OCI-LY1 (cell line): Measurements from ENCODE around the gene RFPL2.

Experiments used
- H2AFZ ChIP-seq: fragments of 200-600 bp; sonication (generic), shearing (Covaris generic); 2 replicates; pipeline ENCODE4 v1.6.0; 2014; ENCODE audit warnings: antibody characterized with exemption, mild to moderate bottlenecking, low read length
- H3F3A ChIP-seq: fragments of 200-600 bp; sonication (generic), shearing (Covaris generic); 2 replicates; pipeline ENCODE4 v1.6.0; 2014; ENCODE audit warnings: mild to moderate bottlenecking, antibody characterized with exemption, low read length, moderate library complexity; ENCODE audit not compliant: insufficient read depth
- H3K27ac ChIP-seq: fragments of 200-600 bp; sonication (generic); 2 replicates; pipeline ENCODE4 v1.5.1; 2014; ENCODE audit warnings: low read length, mixed run types, mild to moderate bottlenecking, low read depth; ENCODE audit not compliant: poor library complexity, severe bottlenecking
- H3K27me3 ChIP-seq: fragments of 200-600 bp; sonication (generic); 2 replicates; pipeline ENCODE4 v1.6.0; 2014; ENCODE audit warnings: antibody characterized with exemption, mild to moderate bottlenecking, low read length, moderate library complexity; ENCODE audit not compliant: insufficient read depth
- H3K36me3 ChIP-seq: fragments of 200-600 bp; sonication (generic); 2 replicates; pipeline ENCODE4 v1.6.1; 2014; ENCODE audit warnings: mild to moderate bottlenecking, antibody characterized with exemption, low read length, moderate library complexity, mixed read lengths; ENCODE audit not compliant: insufficient read depth
- H3K4me1 ChIP-seq: fragments of 200-600 bp; sonication (generic); 2 replicates; pipeline ENCODE4 v1.5.1; 2014; ENCODE audit warnings: mild to moderate bottlenecking, low read length, moderate library complexity; ENCODE audit not compliant: insufficient read depth, severe bottlenecking
- H3K4me2 ChIP-seq: fragments of 200-600 bp; sonication (generic), shearing (Covaris generic); 2 replicates; pipeline ENCODE4 v1.6.1; 2014; ENCODE audit warnings: low read length
- H3K4me3 ChIP-seq: fragments of 200-600 bp; sonication (generic); 2 replicates; pipeline ENCODE4 v1.5.1; 2014; ENCODE audit warnings: low read length, low read depth, mild to moderate bottlenecking, mixed read lengths; ENCODE audit not compliant: poor library complexity, severe bottlenecking
- H3K79me2 ChIP-seq: fragments of 200-600 bp; shearing (Covaris generic); 2 replicates; pipeline ENCODE4 v1.6.1; 2016; ENCODE audit warnings: mixed run types, low read length, mixed read lengths; ENCODE audit not compliant: insufficient read depth
- H3K9ac ChIP-seq: fragments of 200-600 bp; sonication (generic), shearing (Covaris generic); 2 replicates; pipeline ENCODE4 v1.6.1; 2014; ENCODE audit warnings: mild to moderate bottlenecking, low read length, mixed read lengths
- H3K9me2 ChIP-seq: fragments of 200-600 bp; sonication (generic), shearing (Covaris generic); 2 replicates; pipeline ENCODE4 v1.6.1; 2014; ENCODE audit warnings: low read depth, mild to moderate bottlenecking, low read length, mixed read lengths
- H3K9me3 ChIP-seq: fragments of 200-600 bp; shearing (Covaris generic); 2 replicates; pipeline ENCODE4 v1.6.1; 2014; ENCODE audit warnings: low read length, mixed read lengths
- H4K20me1 ChIP-seq: fragments of 200-600 bp; sonication (generic), shearing (Covaris generic); 2 replicates; pipeline ENCODE4 v1.6.0; 2016; ENCODE audit warnings: mild to moderate bottlenecking, low read length; ENCODE audit not compliant: insufficient read depth
- EZH2 ChIP-seq: fragments of 200-600 bp; sonication (generic), shearing (Covaris generic); IDR thresholded peaks from 2 replicates; pipeline ENCODE4 v1.8.0; 2017; ENCODE audit warnings: borderline replicate concordance, mixed run types, mild to moderate bottlenecking, antibody characterized with exemption, low read length, moderate library complexity, mixed read lengths
- TF ChIP-seq, protein P1 (sequence below): fragments of 200-600 bp; sonication (generic), shearing (Covaris generic); IDR thresholded peaks from 2 replicates; pipeline ENCODE4 v1.5.1; 2017; ENCODE audit warnings: mild to moderate bottlenecking, antibody characterized with exemption, low read length, moderate library complexity, mixed read lengths

RFPL2 gene

DNA sequence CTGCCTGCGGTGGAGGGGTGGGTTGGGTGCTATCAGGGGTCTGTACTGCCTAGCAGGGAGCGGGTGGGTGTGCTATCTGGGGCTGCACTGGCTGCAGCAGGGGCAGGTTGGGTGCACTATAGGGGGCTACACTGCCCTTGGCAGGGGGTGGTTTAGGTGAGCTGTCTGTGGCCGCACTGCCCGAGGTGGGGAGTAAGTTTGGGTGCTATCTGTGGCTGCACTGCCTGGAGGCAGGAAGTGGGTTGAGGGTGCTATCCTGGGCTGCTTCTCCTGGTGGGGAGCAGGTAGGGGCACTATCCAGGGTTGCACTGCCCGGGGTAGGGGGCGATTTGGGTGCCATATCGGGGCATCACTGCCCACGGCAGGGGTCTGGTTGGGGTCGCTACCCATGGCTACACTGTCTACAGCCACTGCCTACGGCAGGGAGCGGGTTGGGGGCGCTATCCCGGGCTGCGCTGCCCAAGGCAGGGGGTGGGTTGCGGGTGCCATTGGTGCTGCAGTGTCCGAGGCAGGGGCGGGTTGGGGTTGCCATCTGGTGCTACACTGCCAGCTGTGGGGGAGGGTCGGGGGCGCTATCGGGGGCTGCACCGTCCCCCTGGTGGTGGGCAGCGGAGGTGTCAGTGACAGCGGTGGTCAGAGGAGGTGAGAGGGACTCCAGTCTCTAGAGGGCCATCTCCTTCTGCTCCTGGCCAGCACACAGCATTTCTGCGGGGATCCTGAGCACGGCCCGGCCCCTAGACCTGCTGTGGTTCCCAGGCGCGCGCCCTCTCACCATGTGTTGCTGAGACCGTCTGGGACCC is 1.3 kb upstream of the RFPL2 start:
- Histone ChIP-seq H3K79me2 (no peaks in the 10 kb centered on the region), H3K4me1 (no peaks in the 10 kb centered on the region), H3K36me3 (no peaks in the 10 kb centered on the region), H3K27me3 (no peaks in the 10 kb centered on the region), H3K9me3 (no peaks in the 10 kb centered on the region), H3K4me2 (no peak overlapping the region), H3F3A (no peaks in the 10 kb centered on the region), H3K27ac (no peak overlapping the region), H3K9ac (no peak overlapping the region), H3K4me3 (no peak overlapping the region), H2AFZ (no peak overlapping the region), H4K20me1 (no peaks in the 10 kb centered on the region), H3K9me2 (no peaks in the 10 kb centered on the region)
- TF ChIP-seq, protein P1, sequence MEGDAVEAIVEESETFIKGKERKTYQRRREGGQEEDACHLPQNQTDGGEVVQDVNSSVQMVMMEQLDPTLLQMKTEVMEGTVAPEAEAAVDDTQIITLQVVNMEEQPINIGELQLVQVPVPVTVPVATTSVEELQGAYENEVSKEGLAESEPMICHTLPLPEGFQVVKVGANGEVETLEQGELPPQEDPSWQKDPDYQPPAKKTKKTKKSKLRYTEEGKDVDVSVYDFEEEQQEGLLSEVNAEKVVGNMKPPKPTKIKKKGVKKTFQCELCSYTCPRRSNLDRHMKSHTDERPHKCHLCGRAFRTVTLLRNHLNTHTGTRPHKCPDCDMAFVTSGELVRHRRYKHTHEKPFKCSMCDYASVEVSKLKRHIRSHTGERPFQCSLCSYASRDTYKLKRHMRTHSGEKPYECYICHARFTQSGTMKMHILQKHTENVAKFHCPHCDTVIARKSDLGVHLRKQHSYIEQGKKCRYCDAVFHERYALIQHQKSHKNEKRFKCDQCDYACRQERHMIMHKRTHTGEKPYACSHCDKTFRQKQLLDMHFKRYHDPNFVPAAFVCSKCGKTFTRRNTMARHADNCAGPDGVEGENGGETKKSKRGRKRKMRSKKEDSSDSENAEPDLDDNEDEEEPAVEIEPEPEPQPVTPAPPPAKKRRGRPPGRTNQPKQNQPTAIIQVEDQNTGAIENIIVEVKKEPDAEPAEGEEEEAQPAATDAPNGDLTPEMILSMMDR = no peak
- TF ChIP-seq EZH2 = no peak

DNA sequence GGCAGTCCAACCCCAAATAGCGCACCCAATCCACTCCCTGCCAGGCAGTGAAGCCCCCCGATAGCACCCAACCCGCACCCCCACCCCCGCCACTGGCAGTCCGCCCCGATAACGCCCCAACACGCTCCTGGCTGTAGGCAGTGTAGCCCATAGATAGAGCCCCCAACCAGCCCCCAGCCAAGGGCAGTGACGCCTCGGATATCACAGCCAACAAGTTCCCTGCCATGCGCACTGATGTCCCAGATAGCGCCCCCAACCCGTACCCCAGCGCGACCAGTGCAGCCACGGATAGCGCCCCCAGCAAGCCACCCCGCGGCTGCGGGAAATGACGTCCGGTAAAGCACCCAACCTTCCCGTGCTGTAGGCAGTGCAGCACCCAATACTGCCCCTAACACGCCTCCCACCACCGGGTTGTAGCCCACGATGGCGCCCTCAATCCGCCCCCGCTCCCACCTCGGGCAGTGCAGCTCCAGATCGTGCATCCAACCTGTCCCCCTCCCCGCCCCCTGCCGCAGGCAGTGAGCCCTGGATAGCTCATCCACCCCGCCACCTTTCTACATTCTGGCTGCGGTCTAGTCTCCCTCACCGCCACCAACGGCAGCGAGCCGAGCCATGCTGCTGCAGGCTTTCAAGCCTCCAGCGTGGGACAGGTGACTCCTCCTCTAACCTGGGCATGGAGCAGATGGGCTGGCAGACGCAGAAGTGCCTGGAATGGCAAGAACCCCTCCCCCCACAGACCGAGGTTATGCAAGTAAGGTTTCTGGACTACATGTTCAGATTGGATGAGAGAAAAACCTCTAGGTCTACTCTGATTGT is 625 bp downstream of the RFPL2 start:
- Histone ChIP-seq H2AFZ (no peak overlapping the region), H3K27me3 (no peaks in the 10 kb centered on the region), H3K36me3 (no peaks in the 10 kb centered on the region), H3K9ac (no peak overlapping the region), H3K9me3 (no peaks in the 10 kb centered on the region), H3F3A (no peaks in the 10 kb centered on the region), H4K20me1 (no peaks in the 10 kb centered on the region), H3K9me2 (no peaks in the 10 kb centered on the region), H3K4me2 (no peak overlapping the region), H3K4me1 (no peaks in the 10 kb centered on the region), H3K27ac (no peak overlapping the region), H3K4me3 (no peak overlapping the region), H3K79me2 (no peaks in the 10 kb centered on the region)
- TF ChIP-seq EZH2 = no peak
- TF ChIP-seq, protein P1 = no peak

DNA sequence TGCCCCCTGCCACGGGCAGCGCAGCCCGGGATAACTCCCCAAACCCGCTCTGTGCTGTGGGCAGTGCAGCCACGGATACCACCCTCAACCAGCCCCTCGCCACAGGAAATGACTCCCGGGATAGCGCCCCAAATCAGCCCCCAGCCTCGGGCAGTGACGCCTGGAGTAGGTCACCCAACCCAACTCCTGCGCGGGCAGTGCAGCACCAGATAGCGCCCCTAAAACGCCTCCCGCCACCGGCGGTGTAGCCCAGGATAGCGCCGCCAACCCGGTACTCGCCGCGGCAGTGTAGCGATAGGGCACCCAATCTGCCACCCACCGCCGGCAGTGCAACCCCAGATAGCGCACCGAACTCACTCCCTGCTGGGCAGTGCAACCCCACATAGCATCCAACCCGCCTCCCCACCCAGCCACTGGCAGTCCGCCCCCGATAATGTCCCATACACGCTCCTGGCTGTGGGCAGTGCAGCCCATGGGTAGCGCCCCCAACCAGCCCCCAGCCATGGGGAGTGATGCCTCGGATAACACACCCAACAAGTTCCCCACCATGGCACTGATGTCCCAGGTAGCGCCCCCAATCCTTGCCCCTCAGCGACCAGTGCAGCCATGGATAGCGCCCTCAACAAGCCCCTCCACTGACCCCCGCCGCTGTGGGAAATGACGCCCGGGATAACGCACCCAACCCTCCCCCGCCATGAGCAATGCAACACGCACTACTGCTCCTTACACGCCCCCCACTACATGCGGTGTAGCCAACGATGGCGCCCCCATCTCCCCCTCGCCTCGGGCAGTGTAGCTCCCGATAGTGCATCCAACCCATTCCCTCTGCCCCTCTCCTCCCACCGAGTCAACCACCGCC is 1.5 kb downstream of the RFPL2 start:
- H4K20me1 ChIP-seq = no peaks in the 10 kb centered on the region
- H3K27ac ChIP-seq = no peak overlapping the region
- no peak overlapping the region for H3K9ac ChIP-seq
- TF ChIP-seq, protein P1 = no peak
- no peak for TF ChIP-seq EZH2
- no peaks in the 10 kb centered on the region for H3K79me2 ChIP-seq
- H3K27me3 ChIP-seq = no peaks in the 10 kb centered on the region
- H3K9me3 ChIP-seq = no peaks in the 10 kb centered on the region
- no peaks in the 10 kb centered on the region for H3F3A ChIP-seq
- no peaks in the 10 kb centered on the region for H3K4me1 ChIP-seq
- H3K36me3 ChIP-seq = no peaks in the 10 kb centered on the region
- H2AFZ ChIP-seq = no peak overlapping the region
- H3K9me2 ChIP-seq = no peaks in the 10 kb centered on the region
- H3K4me2 ChIP-seq = no peak overlapping the region
- no peak overlapping the region for H3K4me3 ChIP-seq
